ENCODE results near the gene RPAP3.

RPAP3 gene

GRCh38 chr12:47612953-47613352 lies 92.9 kb downstream of the RPAP3 start:
- Histone ChIP-seq H3K9ac (ENCODE audit: low read length) (no peak overlapping the region), H3K4me3 (ENCODE audit: insufficient read depth, low read length, poor library complexity, severe bottlenecking) (no peak overlapping the region), H2AFZ (ENCODE audit: low read depth, low read length, severe bottlenecking) (no peak overlapping the region), H3K4me2 (ENCODE audit: low read depth, low read length, poor library complexity, severe bottlenecking) (no peak overlapping the region), H3F3A (ENCODE audit: insufficient read depth) (no peaks in the 10 kb centered on the region), H4K20me1 (ENCODE audit: low read depth, low read length) (no peaks in the 10 kb centered on the region), H3K79me2 (ENCODE audit: insufficient read depth, low read length) (no peaks in the 10 kb centered on the region), H3K27ac (ENCODE audit: low read depth, low read length) (no peak overlapping the region), H3K36me3 (ENCODE audit: low read length) (peaks cover 7% of the 10 kb centered on the region; the same call in 1 of the 2 replicates), H3K9me2 (replicated peaks; ENCODE audit: insufficient read depth, low read length) (no peaks in the 10 kb centered on the region), H3K27me3 (ENCODE audit: low read length) (no peaks in the 10 kb centered on the region), H3K9me3 (ENCODE audit: insufficient read depth, low read length) (peaks cover 18% of the 10 kb centered on the region; the same call in 1 of the 2 replicates)
- TF ChIP-seq EZH2phosphoT487 (conservative IDR thresholded peaks at IDR 0.05; ENCODE audit: low read length), result no peak
- no peak for TF ChIP-seq CTCF (IDR thresholded peaks at IDR 0.05; ENCODE audit: insufficient read depth, low read length, poor library complexity, severe bottlenecking)

- H3K27ac ChIP-seq (ENCODE audit: low read depth, low read length), result no peak overlapping the region
- no peaks in the 10 kb centered on the region for H3K79me2 ChIP-seq (ENCODE audit: insufficient read depth, low read length)
- peaks cover 28% of the 10 kb centered on the region; the same call in 1 of the 2 replicates for H3K9me3 ChIP-seq (ENCODE audit: insufficient read depth, low read length)
- H3K9ac ChIP-seq (ENCODE audit: low read length), result no peak overlapping the region
- no peaks in the 10 kb centered on the region for H3F3A ChIP-seq (ENCODE audit: insufficient read depth)
- peaks cover 7% of the 10 kb centered on the region; the same call in 1 of the 2 replicates for H3K36me3 ChIP-seq (ENCODE audit: low read length)
- no peak overlapping the region for H3K4me3 ChIP-seq (ENCODE audit: insufficient read depth, low read length, poor library complexity, severe bottlenecking)
- no peaks in the 10 kb centered on the region for H3K27me3 ChIP-seq (ENCODE audit: low read length)
- H3K9me2 ChIP-seq (replicated peaks; ENCODE audit: insufficient read depth, low read length), result no peaks in the 10 kb centered on the region
- no peak overlapping the region for H3K4me2 ChIP-seq (ENCODE audit: low read depth, low read length, poor library complexity, severe bottlenecking)
- H2AFZ ChIP-seq (ENCODE audit: low read depth, low read length, severe bottlenecking), result no peak overlapping the region
- TF ChIP-seq CTCF (IDR thresholded peaks at IDR 0.05; ENCODE audit: insufficient read depth, low read length, poor library complexity, severe bottlenecking) (no peak), EZH2phosphoT487 (conservative IDR thresholded peaks at IDR 0.05; ENCODE audit: low read length) (no peak)
- H4K20me1 ChIP-seq (ENCODE audit: low read depth, low read length), result no peaks in the 10 kb centered on the region
Measured at GRCh38 chr12:47611906-47612305, 93.9 kb downstream of the RPAP3 start.
